ENCODE results near the gene CPOX. TPM values are rescaled to one million over a fixed set of nuclear protein-coding genes. Genes with fewer than 3 reads are reported as not detected.

CPOX gene
- total RNA-seq, 3 donors from 2014 or later, result 46.0 to 50.0 (median 48.5) TPM

DNA sequence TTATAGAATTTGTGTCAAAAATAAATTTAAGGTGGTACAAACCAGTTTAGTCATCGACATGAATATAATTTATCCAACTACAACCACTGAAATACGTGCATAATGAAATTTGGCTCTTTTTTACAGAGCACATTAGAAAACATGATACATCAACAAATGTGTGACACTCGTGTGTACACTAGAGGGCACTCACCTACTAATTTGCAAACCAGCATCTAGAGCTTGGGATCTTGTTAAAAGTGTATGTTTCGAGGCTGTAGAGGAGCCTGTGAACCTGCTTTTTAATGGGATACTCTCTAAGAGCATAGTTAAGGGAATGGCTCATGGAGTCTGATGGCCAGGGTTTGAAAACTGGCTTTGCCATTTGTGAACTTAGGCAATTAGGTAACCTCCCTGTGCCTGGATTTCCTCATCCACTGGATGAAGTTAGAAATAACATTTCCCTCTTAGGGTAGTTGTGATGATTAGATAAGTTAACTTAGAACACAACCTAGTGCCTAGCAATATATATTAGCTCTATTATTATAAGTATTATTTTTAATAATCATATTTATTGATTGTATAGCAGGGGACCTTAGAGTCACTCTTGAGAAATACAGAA, 8.8 kb upstream of the CPOX start:
- no peaks in the 10 kb centered on the region for H3K4me1 Mint-ChIP-seq (ENCODE audit: low read depth)
- peak in 1 of 2 donors; percentile 59 for ATAC-seq
- H3K36me3 Mint-ChIP-seq (ENCODE audit: insufficient read depth), result peaks cover 3% of the 10 kb centered on the region
- no peak overlapping the region for H3K4me3 Mint-ChIP-seq
- peaks cover 14% of the 10 kb centered on the region for H3K27me3 Mint-ChIP-seq (ENCODE audit: low read depth)
- DNase-seq, result no peak
- peaks cover 1% of the 10 kb centered on the region for H3K9me3 Mint-ChIP-seq

DNA sequence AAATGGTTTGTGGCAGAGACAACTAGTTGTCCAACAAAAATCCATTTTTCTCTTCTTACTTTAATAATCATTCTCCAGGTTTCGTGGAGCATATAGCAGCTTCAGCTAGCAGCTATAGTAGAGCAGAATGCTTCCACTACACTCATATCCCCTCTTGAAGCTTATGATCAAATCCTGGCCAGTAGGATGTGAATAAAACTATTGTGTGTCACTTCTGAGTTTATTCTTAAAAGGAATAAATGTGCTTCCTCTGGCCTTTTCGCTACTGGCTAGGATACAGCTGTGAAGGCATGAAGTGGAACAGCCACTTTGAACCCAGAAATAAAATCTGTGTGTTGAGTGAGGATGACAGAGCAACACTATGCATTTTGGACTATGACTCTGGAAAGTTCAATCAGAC, 7.8 kb upstream of the CPOX start:
- Mint-ChIP-seq H3K4me3 (no peak overlapping the region), H3K4me1 (ENCODE audit: low read depth) (no peaks in the 10 kb centered on the region), H3K27me3 (ENCODE audit: low read depth) (peaks cover 12% of the 10 kb centered on the region), H3K36me3 (ENCODE audit: insufficient read depth) (peaks cover 3% of the 10 kb centered on the region), H3K9me3 (no peaks in the 10 kb centered on the region)
- DNase-seq (no peak), ATAC-seq (no peak)

- no peaks in the 10 kb centered on the region for H3K4me1 Mint-ChIP-seq (ENCODE audit: low read depth)
- ATAC-seq, result no peak
Observed at GRCh38 chr3:98600412-98601095, 7.1 kb upstream of the CPOX start.

DNA sequence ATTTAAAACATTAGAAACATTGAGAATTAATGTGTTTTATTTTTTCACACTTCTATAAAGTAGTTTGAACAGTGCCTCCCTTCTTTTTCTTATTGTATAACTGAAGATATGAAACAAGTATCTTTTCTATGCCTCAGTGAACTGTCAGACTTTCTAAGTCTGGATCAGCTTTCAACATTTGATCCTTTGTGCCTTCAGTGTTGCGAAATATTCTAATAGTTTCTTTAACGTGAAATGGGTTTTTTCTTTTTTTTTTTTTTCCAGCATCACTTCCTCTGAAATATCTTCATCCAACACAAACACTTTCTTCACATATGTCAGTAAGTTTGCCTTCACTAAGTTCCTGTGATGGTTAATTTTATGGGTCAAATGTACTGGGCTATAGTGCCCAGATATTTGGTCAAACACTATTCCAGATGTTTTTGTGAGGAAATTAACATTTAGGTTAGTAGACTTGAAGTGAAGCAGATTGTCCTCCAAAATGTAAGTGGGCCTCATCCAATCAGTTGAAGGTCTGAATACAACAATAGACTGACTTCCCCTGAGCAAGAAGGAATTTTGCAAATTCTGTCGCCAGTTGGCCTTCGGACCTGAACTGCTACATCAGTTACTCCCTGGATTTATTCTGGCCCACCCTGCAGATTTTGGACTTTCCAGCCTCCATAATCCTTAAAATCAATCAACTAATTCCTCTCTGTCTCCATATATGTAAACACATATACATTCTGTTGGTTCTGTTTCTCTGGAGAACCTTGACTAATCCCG, 6.4 kb upstream of the CPOX start:
- DNase-seq (no peak), ATAC-seq (no peak)
- H3K9me3 Mint-ChIP-seq, result no peaks in the 10 kb centered on the region
- peaks cover 6% of the 10 kb centered on the region for H3K27me3 Mint-ChIP-seq (ENCODE audit: low read depth)
- H3K36me3 Mint-ChIP-seq (ENCODE audit: insufficient read depth), result peaks cover 3% of the 10 kb centered on the region
- no peak overlapping the region for H3K4me3 Mint-ChIP-seq
- H3K4me1 Mint-ChIP-seq (ENCODE audit: low read depth), result no peaks in the 10 kb centered on the region

More at GRCh38 chr3:98600412-98601095, 7.1 kb upstream of the CPOX start:
- DNase-seq, result no peak
- Mint-ChIP-seq H3K9me3 (no peaks in the 10 kb centered on the region), H3K36me3 (ENCODE audit: insufficient read depth) (peaks cover 3% of the 10 kb centered on the region), H3K4me3 (no peak overlapping the region), H3K27me3 (ENCODE audit: low read depth) (peaks cover 8% of the 10 kb centered on the region)

DNA sequence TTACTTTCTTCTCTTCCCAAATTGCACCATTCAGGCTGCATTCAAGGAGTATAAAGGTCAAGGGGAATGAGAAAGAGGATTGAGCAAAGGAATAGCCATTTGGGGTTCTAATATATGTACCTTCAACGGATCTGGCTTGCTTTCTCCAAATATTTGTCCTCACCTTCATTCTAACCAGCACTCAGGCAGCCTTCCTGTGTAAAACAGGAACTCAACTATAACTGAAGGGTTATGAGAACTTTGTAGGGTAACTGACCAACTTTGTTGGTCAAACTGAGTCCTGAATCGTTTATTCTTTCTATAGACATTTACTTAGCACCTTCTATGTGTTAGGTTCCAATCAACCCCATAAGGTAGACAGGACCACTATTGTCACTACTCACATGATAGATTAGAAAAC, 5.1 kb upstream of the CPOX start:
- H3K4me1 Mint-ChIP-seq (ENCODE audit: low read depth), result peaks cover 6% of the 10 kb centered on the region

DNA sequence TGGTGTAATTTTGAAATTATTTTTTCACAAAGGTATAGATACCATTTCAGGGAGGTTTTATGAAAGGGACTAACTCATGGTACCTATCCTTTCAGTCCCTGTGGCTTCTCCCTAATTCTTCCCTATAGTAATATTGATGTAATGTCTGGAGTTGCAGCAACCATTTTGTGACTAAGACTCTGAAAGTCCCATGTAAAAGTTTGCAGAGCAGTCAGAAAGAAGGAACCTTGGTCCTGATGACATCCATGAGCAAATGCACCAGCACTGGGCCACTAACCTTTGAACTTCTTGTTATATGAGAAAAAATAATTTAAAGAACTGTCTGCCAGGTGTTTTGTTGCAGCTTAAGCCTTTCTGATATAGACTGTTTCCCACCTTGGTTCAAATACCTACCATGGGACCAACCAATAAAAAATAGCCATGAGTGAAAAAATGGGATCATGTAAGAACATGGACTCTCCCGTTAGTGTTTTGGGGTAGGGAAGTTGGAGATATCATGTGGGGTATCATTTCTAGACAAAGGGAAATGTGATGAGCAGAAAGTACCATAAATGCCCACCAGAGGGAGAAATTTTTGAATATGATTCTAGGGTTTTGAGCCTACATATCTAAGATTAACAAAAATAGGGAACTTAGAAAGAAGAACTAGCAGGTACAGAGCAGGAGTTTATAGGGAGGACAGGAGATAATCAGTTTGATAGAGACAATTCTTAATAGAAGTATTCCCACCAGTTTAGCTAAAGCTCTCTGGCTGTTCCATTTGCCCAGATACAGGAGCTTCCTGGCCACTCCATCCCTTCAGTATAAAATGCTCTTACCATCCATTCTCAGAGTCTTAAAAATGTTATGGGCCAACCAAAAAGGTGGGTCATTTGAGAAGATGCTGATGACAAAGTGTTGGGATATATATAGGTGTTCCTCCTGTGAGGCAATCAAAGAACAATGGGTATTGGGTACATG, 3.4 kb upstream of the CPOX start:
- Mint-ChIP-seq H3K4me1 (ENCODE audit: low read depth) (peaks cover 16% of the 10 kb centered on the region), H3K9me3 (no peaks in the 10 kb centered on the region), H3K36me3 (ENCODE audit: insufficient read depth) (no peaks in the 10 kb centered on the region), H3K4me3 (no peak overlapping the region), H3K27me3 (ENCODE audit: low read depth) (no peaks in the 10 kb centered on the region)
- DNase-seq (no peak), ATAC-seq (no peak)

More for the DNA sequence above, 5.1 kb upstream of the CPOX start:
- no peak for ATAC-seq
- H3K9me3 Mint-ChIP-seq, result no peaks in the 10 kb centered on the region
- H3K27me3 Mint-ChIP-seq (ENCODE audit: low read depth), result no peaks in the 10 kb centered on the region
- no peak overlapping the region for H3K4me3 Mint-ChIP-seq
- no peaks in the 10 kb centered on the region for H3K36me3 Mint-ChIP-seq (ENCODE audit: insufficient read depth)
- no peak for DNase-seq

DNA sequence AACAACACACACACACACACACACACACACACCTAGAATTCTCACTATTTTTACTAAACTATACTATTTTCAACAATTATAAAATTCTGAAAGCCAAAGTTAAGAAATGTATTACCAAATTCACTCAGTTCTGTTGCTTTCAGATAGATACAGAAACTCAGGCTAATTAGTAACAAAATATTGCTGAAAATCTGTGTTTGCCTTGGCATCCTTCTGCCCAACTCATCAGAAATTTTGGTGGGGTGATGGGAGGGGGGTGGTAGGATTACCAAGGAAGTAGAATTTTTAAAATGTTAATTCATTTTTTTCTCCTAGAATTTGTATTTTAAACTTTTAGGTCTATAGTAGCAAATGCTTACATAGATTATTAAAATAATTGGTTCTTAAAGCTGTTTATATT, 2.7 kb upstream of the CPOX start:
- Mint-ChIP-seq H3K4me3 (no peak overlapping the region), H3K36me3 (ENCODE audit: insufficient read depth) (peaks cover 2% of the 10 kb centered on the region), H3K27me3 (ENCODE audit: low read depth) (no peaks in the 10 kb centered on the region), H3K4me1 (ENCODE audit: low read depth) (peaks cover 21% of the 10 kb centered on the region), H3K9me3 (no peaks in the 10 kb centered on the region)
- no peak for ATAC-seq
- DNase-seq, result no peak

DNA sequence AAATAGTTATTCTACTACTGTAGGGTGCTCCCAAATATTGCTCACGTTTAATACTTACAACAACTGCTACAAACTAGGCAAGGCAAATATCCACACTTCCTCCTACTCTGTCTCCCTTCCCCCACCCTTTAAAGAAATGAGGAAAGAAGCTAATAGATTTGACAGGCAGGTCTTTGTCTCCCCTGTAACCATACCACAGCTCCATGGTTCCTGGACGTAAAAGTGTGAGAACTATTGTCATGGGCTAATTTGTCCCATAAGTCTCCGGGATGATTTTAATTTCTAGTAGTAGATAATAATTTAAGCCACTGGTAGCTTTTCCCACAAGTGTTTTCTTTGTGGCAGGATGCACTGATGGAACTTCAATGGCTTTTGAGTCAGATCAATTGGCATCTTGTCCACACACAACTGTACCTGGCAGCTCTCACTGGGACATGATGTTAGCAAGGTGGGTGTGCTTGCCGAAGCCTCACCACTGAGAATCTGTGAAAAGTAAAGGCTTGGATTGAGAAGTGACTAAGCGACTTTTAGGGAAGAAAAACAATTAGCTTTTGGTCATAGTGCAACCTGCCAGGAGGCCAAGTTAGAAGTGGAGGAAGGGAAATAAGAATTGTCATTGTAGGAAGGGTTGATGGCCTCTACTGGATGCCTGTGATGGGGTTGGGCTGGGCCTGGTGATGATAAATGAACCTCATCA, 1.4 kb upstream of the CPOX start:
- H3K27me3 Mint-ChIP-seq (ENCODE audit: low read depth), result no peaks in the 10 kb centered on the region
- H3K36me3 Mint-ChIP-seq (ENCODE audit: insufficient read depth), result peaks cover 11% of the 10 kb centered on the region
- DNase-seq (no peak), ATAC-seq (no peak)
- H3K4me1 Mint-ChIP-seq (ENCODE audit: low read depth), result peaks cover 27% of the 10 kb centered on the region
- H3K4me3 Mint-ChIP-seq, result peak overlapping the region; percentile 29
- no peaks in the 10 kb centered on the region for H3K9me3 Mint-ChIP-seq

GRCh38 chr3:98592345-98592935, 971 bp downstream of the CPOX start:
- DNase-seq (no peak), ATAC-seq (no peak)
- H3K4me1 Mint-ChIP-seq (ENCODE audit: low read depth), result peaks cover 31% of the 10 kb centered on the region
- peaks cover 16% of the 10 kb centered on the region for H3K36me3 Mint-ChIP-seq (ENCODE audit: insufficient read depth)
- peak overlapping the region; percentile 94 for H3K4me3 Mint-ChIP-seq
- H3K9me3 Mint-ChIP-seq, result no peaks in the 10 kb centered on the region
- H3K27me3 Mint-ChIP-seq (ENCODE audit: low read depth), result no peaks in the 10 kb centered on the region

DNA sequence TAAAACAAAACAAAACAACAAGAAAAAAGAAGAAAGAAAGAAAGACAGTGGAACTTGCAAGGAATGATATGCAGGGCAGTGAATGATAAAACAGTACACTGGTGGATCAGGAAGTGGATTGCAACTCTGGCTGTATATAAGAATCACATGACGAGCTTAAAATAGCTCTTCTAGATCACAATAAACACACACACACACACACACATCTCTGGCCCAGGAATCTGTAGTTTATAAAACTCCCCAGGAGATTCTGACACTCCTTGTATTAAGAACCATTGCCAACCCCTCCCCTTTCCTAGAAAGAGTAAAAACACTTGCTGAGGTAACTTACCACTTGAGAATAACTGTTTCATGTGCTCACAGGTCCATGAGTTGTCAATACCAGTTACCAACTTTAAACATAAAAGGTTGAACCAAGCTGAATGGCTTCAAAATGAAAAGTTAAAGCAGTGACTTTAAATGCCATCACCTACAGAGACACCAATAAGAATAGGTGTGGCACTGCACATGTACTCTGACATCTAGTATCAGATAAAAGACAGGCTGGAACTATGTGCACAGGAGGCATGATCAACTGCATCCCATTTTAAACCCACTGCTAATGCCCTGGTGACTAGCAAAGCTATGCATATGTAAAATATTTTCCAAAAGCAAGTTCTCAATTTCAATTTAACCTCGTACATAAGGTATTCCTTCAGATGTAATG, 3.9 kb downstream of the CPOX start:
- H3K4me1 Mint-ChIP-seq (ENCODE audit: low read depth), result peaks cover 37% of the 10 kb centered on the region

DNA sequence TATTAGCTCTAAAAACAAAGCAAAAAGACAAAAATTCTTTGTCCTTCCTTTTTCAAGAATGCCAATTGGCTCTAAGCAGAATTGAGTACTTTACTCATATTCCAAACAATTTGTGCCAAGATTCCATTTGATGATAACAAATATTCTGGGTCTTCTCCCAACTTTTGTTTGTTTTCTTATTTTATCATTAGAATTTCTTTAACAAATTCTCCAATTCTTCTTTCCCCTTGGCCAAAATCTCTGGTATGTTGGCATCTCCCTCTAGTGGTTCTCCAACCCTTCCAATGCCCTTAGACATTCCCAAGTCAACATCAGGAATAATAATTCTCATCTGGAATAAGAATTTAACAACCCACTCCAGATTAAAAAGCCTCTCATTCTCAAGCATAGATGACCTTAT, 5.3 kb downstream of the CPOX start:
- DNase-seq (no peak), ATAC-seq (no peak)
- Mint-ChIP-seq H3K4me1 (ENCODE audit: low read depth) (peaks cover 37% of the 10 kb centered on the region), H3K9me3 (no peaks in the 10 kb centered on the region), H3K36me3 (ENCODE audit: insufficient read depth) (peaks cover 43% of the 10 kb centered on the region), H3K27me3 (ENCODE audit: low read depth) (no peaks in the 10 kb centered on the region), H3K4me3 (no peak overlapping the region)

More for the DNA sequence above, 3.9 kb downstream of the CPOX start:
- Mint-ChIP-seq H3K4me3 (no peak overlapping the region), H3K27me3 (ENCODE audit: low read depth) (no peaks in the 10 kb centered on the region), H3K36me3 (ENCODE audit: insufficient read depth) (peaks cover 34% of the 10 kb centered on the region), H3K9me3 (no peaks in the 10 kb centered on the region)
- no peak for DNase-seq
- no peak for ATAC-seq

GRCh38 chr3:98587654-98588053, 5.8 kb downstream of the CPOX start:
- DNase-seq, result no peak
- peaks cover 35% of the 10 kb centered on the region for H3K4me1 Mint-ChIP-seq (ENCODE audit: low read depth)
- H3K9me3 Mint-ChIP-seq, result no peaks in the 10 kb centered on the region
- H3K27me3 Mint-ChIP-seq (ENCODE audit: low read depth), result no peaks in the 10 kb centered on the region
- no peak overlapping the region for H3K4me3 Mint-ChIP-seq
- ATAC-seq, result no peak
- H3K36me3 Mint-ChIP-seq (ENCODE audit: insufficient read depth), result peaks cover 45% of the 10 kb centered on the region

- peaks cover 15% of the 10 kb centered on the region for H3K4me1 Mint-ChIP-seq (ENCODE audit: low read depth)
- H3K9me3 Mint-ChIP-seq, result no peaks in the 10 kb centered on the region
- no peaks in the 10 kb centered on the region for H3K27me3 Mint-ChIP-seq (ENCODE audit: low read depth)
- DNase-seq (no peak), ATAC-seq (no peak)
- H3K4me3 Mint-ChIP-seq, result no peak overlapping the region
- peaks cover 49% of the 10 kb centered on the region for H3K36me3 Mint-ChIP-seq (ENCODE audit: insufficient read depth)
Observed at GRCh38 chr3:98584547-98584946, 8.9 kb downstream of the CPOX start.

All from activated T-cell treated with anti-CD3 and anti-CD28 coated beads, Interleukin-2, amount 50 U/mL, for 4 hours (primary cell).